Activated T-helper 1 cell treated with anti-CD3 and anti-CD28 coated beads, Interleukin-12 subunit alpha, Interleukin-12 subunit beta, Interleukin-2, Interleukin-4 antibody, amounts not matched to agents 30 ng/mL and 10 ng/mL and 1 ng/mL, durations not matched to agents 14 hours and 24 hours and 36 hours (primary cell): ENCODE data around the gene DCAF16. TPM values are rescaled to one million over a fixed set of nuclear protein-coding genes. Genes with fewer than 3 reads are reported as not detected.

Source experiments
- DNase-seq: peaks from one replicate; pipeline ENCODE4 v3.0.0; 2021; ENCODE audit warnings: low spot score
- H3K27ac Mint-ChIP-seq: one replicate; pipeline ENCODE4 v1.8.0; 2021; ENCODE audit warnings: mild to moderate bottlenecking, mixed read lengths
- H3K27me3 Mint-ChIP-seq: one replicate; pipeline ENCODE4 v1.8.0; 2022; ENCODE audit warnings: mild to moderate bottlenecking, moderate library complexity, mixed read lengths; ENCODE audit not compliant: insufficient read depth
- H3K36me3 Mint-ChIP-seq: one replicate; pipeline ENCODE4 v1.8.0; 2021; ENCODE audit warnings: low read depth, mixed read lengths
- H3K4me1 Mint-ChIP-seq: one replicate; pipeline ENCODE4 v1.8.0; 2021; ENCODE audit warnings: low read depth, mixed read lengths
- H3K4me3 Mint-ChIP-seq: one replicate; pipeline ENCODE4 v1.8.0; 2021; ENCODE audit warnings: mild to moderate bottlenecking, moderate library complexity, mixed read lengths
- H3K9me3 Mint-ChIP-seq: one replicate; pipeline ENCODE4 v1.8.0; 2021; ENCODE audit warnings: mixed read lengths
- intact Hi-C: fragments of 100-400 bp; cut with micrococcal nuclease; formaldehyde crosslinking; loops from one replicate; pipeline ENCODE4 v1.15.1; 2024
- total RNA-seq: library from RNA; stranded (reverse); gene quantifications from 2 replicates; pipeline ENCODE4 v1.2.3, GENCODE V29; 2022

Gene DCAF16
- total RNA-seq, 1 donor from 2014 or later, result 48.5 TPM

- no peak for DNase-seq
- Mint-ChIP-seq H3K4me3 (no peak overlapping the region), H3K9me3 (no peaks in the 10 kb centered on the region), H3K27me3 (peaks cover 52% of the 10 kb centered on the region), H3K4me1 (no peaks in the 10 kb centered on the region), H3K27ac (no peak overlapping the region), H3K36me3 (no peaks in the 10 kb centered on the region)
- intact Hi-C loops, result no loop called here
Measured at GRCh38 chr4:17778431-17778830, 32.1 kb downstream of the DCAF16 start.

- DNase-seq, result no peak
- Mint-ChIP-seq H3K27ac (no peak overlapping the region), H3K36me3 (no peaks in the 10 kb centered on the region), H3K4me3 (no peak overlapping the region), H3K4me1 (no peaks in the 10 kb centered on the region), H3K27me3 (peaks cover 14% of the 10 kb centered on the region), H3K9me3 (no peaks in the 10 kb centered on the region)
- intact Hi-C loops, result no loop called here
Measured at GRCh38 chr4:17773135-17773698, 37.3 kb downstream of the DCAF16 start.

DNA sequence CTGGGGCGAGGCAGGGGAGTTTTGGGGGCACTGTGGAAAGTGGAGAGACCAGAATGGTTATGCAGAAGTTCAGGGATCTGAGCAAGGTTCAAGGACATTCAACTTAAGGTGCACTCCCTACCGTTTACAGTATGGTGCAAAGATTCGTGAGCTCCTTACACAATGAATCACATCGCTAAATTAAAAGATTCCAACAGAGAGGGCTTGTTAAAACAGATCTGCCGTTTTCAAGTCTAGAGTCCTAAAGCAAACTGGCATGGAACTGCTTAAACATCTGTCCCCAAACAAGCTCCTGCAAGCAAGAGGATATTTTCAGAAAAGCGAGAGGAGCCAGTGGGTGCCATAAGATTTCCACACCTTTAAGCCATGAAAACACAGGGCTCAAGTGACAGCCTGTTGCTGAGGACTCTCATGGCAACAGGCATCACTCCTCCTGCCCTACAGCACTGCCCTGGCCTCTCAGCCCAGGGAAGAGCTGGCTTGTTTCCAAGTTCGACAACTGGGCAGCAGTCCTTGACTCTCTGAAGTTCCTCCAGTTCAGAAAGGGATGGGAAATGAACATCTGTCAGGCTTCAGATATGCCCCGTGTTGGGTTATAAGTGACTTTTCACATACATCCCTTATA is 39.2 kb downstream of the DCAF16 start:
- Mint-ChIP-seq H3K4me3 (no peak overlapping the region), H3K9me3 (no peaks in the 10 kb centered on the region), H3K27me3 (peaks cover 4% of the 10 kb centered on the region), H3K36me3 (no peaks in the 10 kb centered on the region), H3K27ac (no peak overlapping the region), H3K4me1 (no peaks in the 10 kb centered on the region)
- no peak for DNase-seq
- intact Hi-C loops, result no loop called here

- DNase-seq, result no peak
- Mint-ChIP-seq H3K27me3 (peaks cover 4% of the 10 kb centered on the region), H3K27ac (no peak overlapping the region), H3K4me3 (no peak overlapping the region), H3K9me3 (peaks cover 4% of the 10 kb centered on the region), H3K36me3 (no peaks in the 10 kb centered on the region), H3K4me1 (peaks cover 1% of the 10 kb centered on the region)
- intact Hi-C loops, result no loop called here
Measured at GRCh38 chr4:17770845-17771244, 39.7 kb downstream of the DCAF16 start.

DNA sequence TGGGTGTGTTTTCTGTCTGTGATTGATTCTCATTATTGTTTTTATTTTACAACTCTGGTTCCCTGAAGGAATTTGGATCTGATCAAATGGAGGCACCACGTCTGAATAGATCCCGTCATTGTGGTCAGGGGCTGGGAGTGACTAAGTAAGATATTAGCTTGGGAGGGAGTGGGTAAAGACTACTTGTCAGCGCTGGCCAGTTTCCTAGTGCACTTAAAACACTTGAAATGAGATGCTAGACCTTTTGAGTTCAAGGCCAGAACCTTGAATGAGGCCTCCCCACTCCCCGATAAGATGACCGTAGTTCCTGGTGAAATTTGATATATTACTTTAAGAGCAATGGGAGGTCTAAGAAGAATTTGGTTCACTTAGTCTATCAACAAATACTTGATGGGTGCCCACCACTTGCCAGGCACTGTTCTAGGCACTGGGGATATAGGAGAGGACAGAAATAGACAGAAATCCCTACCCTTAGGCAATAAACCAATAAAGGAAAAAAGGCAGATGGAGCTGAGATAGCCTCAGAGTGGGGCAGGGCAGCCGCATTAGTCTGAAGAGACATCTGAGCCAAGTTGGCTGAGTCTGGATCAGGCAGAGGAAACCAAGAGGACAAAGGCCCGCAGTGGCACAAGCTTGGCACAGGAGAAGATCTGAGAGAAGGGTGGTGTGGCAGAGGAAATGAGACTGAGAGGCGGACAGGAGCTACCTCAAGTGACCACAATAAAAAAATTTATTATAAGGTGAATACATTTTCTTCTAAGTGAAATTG is 41.0 kb downstream of the DCAF16 start:
- Mint-ChIP-seq H3K9me3 (peaks cover 4% of the 10 kb centered on the region), H3K36me3 (no peaks in the 10 kb centered on the region), H3K27me3 (peaks cover 2% of the 10 kb centered on the region), H3K4me3 (no peak overlapping the region), H3K27ac (no peak overlapping the region), H3K4me1 (peaks cover 4% of the 10 kb centered on the region)
- no peak for DNase-seq
- intact Hi-C loops, result no loop called here

GRCh38 chr4:17766826-17767458 is 43.6 kb downstream of the DCAF16 start:
- intact Hi-C loops, result no loop called here
- peaks cover 2% of the 10 kb centered on the region for H3K27me3 Mint-ChIP-seq
- H3K9me3 Mint-ChIP-seq, result peaks cover 4% of the 10 kb centered on the region
- H3K36me3 Mint-ChIP-seq, result no peaks in the 10 kb centered on the region
- no peak overlapping the region for H3K27ac Mint-ChIP-seq
- H3K4me3 Mint-ChIP-seq, result no peak overlapping the region
- no peak for DNase-seq
- peaks cover 4% of the 10 kb centered on the region for H3K4me1 Mint-ChIP-seq

DNA sequence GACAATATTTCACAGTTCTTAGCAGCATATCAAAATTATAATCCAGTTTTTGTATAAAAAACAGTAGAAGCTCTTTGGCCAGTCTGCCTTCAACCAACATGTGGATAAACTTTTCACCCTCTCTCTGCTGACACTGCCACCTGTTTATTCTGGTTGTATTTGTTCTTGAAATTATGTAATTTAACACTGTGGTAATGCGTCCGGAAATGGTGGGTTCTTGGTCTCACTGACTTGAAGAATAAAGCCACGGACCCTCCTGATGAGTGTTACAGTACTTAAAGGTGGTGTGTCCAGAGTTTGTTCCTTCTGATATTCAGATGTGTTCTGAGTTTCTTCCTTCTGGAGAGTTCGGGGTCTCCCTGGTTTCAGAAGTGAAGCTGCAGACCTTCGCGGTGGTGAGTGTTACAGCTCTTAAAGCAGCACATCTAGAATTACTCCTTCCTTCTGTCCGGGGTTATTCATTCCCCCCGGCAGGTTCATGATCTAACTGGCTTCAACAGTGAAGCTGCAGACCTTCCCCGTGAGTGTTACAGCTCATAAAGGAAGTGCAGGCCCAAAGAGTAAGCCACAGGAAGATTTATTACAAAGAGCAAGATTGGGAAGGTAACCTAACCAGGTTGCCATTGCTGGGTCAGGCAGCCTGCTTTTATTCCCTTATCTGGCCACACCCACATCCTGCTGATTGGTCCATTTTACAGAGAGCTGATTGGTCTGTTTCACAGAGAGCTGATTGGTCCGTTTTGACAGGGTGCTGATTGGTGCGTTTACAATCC is 44.9 kb downstream of the DCAF16 start:
- peaks cover 4% of the 10 kb centered on the region for H3K4me1 Mint-ChIP-seq
- no peaks in the 10 kb centered on the region for H3K36me3 Mint-ChIP-seq
- H3K27ac Mint-ChIP-seq, result no peak overlapping the region
- peaks cover 2% of the 10 kb centered on the region for H3K27me3 Mint-ChIP-seq
- no peak for DNase-seq
- intact Hi-C loops, result no loop called here
- peaks cover 4% of the 10 kb centered on the region for H3K9me3 Mint-ChIP-seq
- no peak overlapping the region for H3K4me3 Mint-ChIP-seq

GRCh38 chr4:17763931-17764330 is 46.6 kb downstream of the DCAF16 start:
- Mint-ChIP-seq H3K27me3 (peaks cover 2% of the 10 kb centered on the region), H3K9me3 (peaks cover 4% of the 10 kb centered on the region), H3K4me3 (no peak overlapping the region), H3K27ac (no peak overlapping the region), H3K4me1 (peaks cover 4% of the 10 kb centered on the region), H3K36me3 (no peaks in the 10 kb centered on the region)
- no peak for DNase-seq
- intact Hi-C loops, result loop anchor here (2.0 kb wide), 1 partner anchor 45 kb away; no protein-coding TSS in a partner anchor

- no peak for DNase-seq
- H3K27me3 Mint-ChIP-seq, result peaks cover 2% of the 10 kb centered on the region
- H3K4me3 Mint-ChIP-seq, result no peak overlapping the region
- intact Hi-C loops, result loop anchor here (2.0 kb wide), 1 partner anchor 45 kb away; no protein-coding TSS in a partner anchor
- no peak overlapping the region for H3K27ac Mint-ChIP-seq
- H3K36me3 Mint-ChIP-seq, result no peaks in the 10 kb centered on the region
- peaks cover 4% of the 10 kb centered on the region for H3K4me1 Mint-ChIP-seq
- H3K9me3 Mint-ChIP-seq, result peaks cover 4% of the 10 kb centered on the region
Measured at GRCh38 chr4:17763416-17763815, 47.1 kb downstream of the DCAF16 start.

GRCh38 chr4:17762726-17763125 is 47.8 kb downstream of the DCAF16 start:
- peaks cover 4% of the 10 kb centered on the region for H3K4me1 Mint-ChIP-seq
- no peak overlapping the region for H3K4me3 Mint-ChIP-seq
- H3K27ac Mint-ChIP-seq, result no peak overlapping the region
- peaks cover 2% of the 10 kb centered on the region for H3K27me3 Mint-ChIP-seq
- no peaks in the 10 kb centered on the region for H3K36me3 Mint-ChIP-seq
- peaks cover 4% of the 10 kb centered on the region for H3K9me3 Mint-ChIP-seq
- no peak for DNase-seq
- intact Hi-C loops, result loop anchor here (2.0 kb wide), 1 partner anchor 46 kb away; no protein-coding TSS in a partner anchor

DNA sequence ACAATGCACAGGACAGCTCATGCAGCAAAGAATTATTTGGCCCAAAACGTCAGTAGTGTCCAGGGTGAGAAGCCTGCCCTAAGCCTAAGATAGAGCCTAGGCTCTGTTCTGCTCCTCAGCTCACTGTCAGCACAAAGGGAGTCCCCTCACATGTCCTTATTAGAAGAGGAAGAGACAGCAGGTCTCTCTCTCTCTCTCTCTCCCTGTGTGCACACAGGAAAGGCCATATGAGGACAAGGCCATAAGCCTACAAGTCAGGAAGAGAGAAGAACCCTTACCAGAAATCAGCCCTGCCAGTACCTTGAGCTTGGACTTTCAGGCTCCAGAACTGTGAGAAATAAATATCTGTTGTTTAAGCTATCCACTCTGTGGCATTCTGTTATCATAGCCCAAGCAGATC is 49.5 kb downstream of the DCAF16 start:
- intact Hi-C loops, result no loop called here
- no peak for DNase-seq
- Mint-ChIP-seq H3K4me1 (peaks cover 4% of the 10 kb centered on the region), H3K9me3 (peaks cover under 1% of the 10 kb centered on the region), H3K27me3 (peaks cover 9% of the 10 kb centered on the region), H3K36me3 (no peaks in the 10 kb centered on the region), H3K4me3 (no peak overlapping the region), H3K27ac (no peak overlapping the region)

DNA sequence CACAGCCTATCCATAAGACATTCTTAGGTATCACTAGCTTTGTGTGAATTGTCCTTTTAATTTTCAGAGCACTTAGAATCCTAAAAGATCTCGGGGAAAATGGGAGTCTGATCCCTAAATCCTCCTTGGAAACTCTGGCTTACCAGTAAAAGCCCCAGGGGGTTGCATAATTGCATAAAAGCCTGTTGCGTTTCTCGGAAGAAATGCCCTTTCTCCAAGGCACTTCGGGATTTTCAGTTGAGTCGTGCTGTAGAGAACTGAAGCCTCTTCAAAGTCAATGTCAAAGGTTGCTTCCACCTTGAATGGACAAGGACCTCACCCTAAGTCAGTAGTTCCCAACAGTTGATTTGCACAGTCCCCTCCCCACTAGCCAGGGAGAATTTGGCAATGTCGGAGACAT is 49.9 kb downstream of the DCAF16 start:
- H3K27me3 Mint-ChIP-seq, result peaks cover 9% of the 10 kb centered on the region
- H3K27ac Mint-ChIP-seq, result no peak overlapping the region
- H3K9me3 Mint-ChIP-seq, result no peaks in the 10 kb centered on the region
- no peak for DNase-seq
- intact Hi-C loops, result no loop called here
- peaks cover under 1% of the 10 kb centered on the region for H3K4me1 Mint-ChIP-seq
- no peaks in the 10 kb centered on the region for H3K36me3 Mint-ChIP-seq
- no peak overlapping the region for H3K4me3 Mint-ChIP-seq
